OCI-LY3 (cell line): ENCODE measurements around the gene OPALIN.

Experiments
- EZH2phosphoT487 ChIP-seq: fragments of 200-600 bp; shearing (Covaris generic); IDR thresholded peaks from 2 replicates; pipeline ENCODE4 v1.6.1; 2018; ENCODE audit warnings: antibody characterized with exemption, mixed run types, low read depth
- TF ChIP-seq, protein P1 (sequence below): fragments of 200-600, 300-600 bp; sonication (generic); IDR thresholded peaks from 2 replicates; pipeline ENCODE4 v1.5.1; 2014; ENCODE audit warnings: antibody characterized with exemption, low read length, low read depth

GRCh38 chr10:96301616-96302015, 57.2 kb downstream of the OPALIN start:
- TF ChIP-seq, protein P1, sequence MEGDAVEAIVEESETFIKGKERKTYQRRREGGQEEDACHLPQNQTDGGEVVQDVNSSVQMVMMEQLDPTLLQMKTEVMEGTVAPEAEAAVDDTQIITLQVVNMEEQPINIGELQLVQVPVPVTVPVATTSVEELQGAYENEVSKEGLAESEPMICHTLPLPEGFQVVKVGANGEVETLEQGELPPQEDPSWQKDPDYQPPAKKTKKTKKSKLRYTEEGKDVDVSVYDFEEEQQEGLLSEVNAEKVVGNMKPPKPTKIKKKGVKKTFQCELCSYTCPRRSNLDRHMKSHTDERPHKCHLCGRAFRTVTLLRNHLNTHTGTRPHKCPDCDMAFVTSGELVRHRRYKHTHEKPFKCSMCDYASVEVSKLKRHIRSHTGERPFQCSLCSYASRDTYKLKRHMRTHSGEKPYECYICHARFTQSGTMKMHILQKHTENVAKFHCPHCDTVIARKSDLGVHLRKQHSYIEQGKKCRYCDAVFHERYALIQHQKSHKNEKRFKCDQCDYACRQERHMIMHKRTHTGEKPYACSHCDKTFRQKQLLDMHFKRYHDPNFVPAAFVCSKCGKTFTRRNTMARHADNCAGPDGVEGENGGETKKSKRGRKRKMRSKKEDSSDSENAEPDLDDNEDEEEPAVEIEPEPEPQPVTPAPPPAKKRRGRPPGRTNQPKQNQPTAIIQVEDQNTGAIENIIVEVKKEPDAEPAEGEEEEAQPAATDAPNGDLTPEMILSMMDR, result no peak
- no peak for TF ChIP-seq EZH2phosphoT487
